NCI-H2081 (cell line): ENCODE data around the gene IGFBPL1.
"Not testable (repeated sequence)": the region's sequence is repeated elsewhere in the genome, so short reads cannot be mapped to it uniquely, and the experiment has no call there.

Experiments used
- DNase-seq, 2 experiments: peaks; one replicate each; lab custom pipeline; 2025; lab: John Stamatoyannopoulos, UW

The IGFBPL1 gene

DNA sequence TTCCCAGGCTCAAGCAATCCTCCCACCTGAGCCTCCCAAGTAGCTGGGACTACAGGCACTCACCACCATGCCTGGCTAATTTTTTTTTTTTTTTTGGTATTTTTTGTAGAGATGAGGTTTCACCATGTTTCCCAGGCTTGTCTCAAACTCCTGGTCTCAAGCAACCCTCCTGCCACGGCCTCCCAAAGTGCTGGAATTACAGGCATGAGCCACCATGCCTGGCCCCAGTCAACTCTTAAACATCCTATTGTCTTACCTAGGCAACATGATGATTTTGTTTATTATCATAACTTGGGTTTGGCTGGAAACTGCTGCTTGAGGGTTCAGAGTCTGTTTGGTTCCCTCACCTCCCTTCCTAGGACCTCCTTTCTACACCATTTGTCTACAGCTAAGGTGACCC is 25.1 kb downstream of the IGFBPL1 start:
- DNase-seq = not testable (repeated sequence)

DNA sequence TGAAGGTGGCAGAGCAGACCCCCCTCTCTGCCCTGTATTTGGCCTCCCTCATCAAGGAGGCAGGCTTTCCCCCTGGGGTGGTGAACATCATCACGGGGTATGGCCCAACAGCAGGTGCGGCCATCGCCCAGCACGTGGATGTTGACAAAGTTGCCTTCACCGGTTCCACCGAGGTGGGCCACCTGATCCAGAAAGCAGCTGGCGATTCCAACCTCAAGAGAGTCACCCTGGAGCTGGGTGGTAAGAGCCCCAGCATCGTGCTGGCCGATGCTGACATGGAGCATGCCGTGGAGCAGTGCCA is 27.9 kb downstream of the IGFBPL1 start:
- no peak for DNase-seq

DNA sequence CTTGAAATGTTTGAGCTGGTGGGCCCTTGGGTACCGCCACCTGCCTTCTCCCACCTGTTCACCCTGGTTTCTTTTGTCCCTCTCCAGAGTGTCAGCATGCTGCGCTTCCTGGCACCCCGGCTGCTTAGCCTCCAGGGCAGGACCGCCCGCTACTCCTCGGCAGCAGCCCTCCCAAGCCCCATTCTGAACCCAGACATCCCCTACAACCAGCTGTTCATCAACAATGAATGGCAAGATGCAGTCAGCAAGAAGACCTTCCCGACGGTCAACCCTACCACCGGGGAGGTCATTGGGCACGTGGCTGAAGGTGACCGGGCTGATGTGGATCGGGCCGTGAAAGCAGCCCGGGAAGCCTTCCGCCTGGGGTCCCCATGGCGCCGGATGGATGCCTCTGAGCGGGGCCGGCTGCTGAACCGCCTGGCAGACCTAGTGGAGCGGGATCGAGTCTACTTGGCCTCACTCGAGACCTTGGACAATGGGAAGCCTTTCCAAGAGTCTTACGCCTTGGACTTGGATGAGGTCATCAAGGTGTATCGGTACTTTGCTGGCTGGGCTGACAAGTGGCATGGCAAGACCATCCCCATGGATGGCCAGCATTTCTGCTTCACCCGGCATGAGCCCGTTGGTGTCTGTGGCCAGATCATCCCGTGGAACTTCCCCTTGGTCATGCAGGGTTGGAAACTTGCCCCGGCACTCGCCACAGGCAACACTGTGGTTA is 28.4 kb downstream of the IGFBPL1 start:
- DNase-seq = no peak

DNA sequence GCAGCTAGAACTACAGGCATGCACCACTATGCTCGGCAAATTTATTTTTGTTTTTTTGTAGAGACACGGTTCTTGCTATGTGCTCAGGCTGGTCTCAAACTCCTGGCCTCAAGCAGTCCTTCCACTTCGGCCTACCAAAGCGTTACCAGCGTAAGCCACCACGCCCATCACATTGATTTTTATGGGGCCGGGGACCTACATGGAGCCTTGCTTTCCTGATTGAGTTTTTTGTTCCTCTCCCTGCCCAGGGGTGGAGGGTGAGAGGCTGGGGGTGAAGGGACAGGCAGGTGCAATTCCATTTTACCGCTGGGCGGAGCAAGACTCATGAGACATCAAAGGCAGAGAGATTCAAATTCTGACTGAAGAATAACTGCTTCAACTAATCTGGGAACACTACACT is 29.8 kb downstream of the IGFBPL1 start:
- DNase-seq = no peak

DNA sequence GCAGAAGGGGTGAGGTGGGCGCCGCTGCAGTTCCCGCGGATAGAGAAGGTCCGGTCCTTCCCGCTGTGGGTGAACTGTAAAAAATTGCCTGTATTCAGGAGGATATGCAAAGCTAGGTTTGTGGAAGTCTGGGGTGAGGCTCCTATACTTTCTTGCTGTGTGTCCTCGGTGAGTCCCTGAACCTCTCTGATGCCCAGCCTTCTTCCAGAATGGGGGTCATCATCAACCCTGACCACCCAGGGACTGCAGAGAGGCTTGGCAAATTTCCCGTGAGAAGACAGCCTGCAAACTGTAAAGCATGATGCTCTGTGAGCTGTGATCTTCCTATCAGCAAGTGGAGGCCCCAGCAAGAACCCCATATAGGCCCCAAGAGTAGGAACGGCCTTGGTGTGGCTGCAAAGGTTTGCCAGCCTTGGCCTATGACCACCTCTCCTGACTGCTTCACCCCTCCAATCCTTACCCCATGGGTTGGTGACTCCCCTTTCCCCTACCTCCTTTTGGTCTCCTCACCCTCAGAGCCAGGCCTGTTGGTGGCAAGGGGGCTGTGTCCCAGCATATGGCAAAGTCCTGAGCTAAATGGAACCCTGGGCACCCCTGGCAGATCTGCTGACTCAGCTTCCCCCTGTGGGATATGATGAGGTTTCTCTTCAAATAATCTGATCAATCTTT is 31.0 kb downstream of the IGFBPL1 start:
- DNase-seq = no peak

DNA sequence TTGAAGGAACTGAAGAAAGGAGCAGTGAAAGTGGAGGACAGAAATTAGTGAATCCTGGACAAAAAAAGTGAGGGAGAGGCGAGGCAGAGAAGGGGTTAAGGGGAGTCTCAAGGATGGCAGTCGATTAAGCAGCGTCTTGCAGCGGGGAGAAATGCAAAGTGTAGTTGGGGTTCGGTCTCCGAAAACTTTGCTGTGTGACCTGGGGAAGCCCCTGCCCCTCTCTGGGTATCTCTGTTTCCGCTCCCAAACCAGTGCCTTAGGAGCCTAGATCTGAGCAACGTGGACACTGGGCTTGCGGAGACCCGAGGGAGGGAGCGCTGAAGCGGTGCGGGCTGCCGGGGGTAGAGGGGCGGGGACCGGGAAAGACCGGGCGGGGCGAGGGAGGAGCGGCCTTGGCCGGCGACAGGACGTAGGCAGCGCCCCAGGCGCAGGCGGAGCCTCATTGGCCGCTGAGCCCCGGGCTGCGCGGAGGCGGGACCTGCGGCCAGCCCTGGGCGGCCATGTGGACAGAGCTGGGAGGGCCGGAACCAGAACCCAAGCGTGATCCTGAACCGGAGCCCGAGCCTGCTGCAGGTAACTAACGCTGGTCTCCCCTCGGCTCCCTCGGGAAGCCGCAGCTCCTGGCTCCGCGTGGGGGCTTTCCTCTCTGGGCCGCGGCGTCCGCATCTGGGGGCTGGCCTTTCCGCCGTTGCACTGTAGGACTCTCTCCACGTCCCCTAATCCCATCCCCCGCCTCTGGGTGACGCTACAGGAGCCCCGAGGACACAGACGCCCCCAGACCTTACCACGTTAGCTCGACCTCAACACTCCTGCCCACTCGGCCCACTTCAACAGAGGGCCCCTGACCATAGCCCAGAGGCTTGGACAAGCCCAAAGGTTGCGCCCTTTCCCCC is 31.8 kb downstream of the IGFBPL1 start, which contains the start of gene ALDH1B1:
Gene ALDH1B1, plus strand, starts transcription at position 468 of the 893 bp plus-strand sequence. CDS start 3,047 bp downstream, outside the sequence.
- peak; percentile 84 to 87 for DNase-seq

DNA sequence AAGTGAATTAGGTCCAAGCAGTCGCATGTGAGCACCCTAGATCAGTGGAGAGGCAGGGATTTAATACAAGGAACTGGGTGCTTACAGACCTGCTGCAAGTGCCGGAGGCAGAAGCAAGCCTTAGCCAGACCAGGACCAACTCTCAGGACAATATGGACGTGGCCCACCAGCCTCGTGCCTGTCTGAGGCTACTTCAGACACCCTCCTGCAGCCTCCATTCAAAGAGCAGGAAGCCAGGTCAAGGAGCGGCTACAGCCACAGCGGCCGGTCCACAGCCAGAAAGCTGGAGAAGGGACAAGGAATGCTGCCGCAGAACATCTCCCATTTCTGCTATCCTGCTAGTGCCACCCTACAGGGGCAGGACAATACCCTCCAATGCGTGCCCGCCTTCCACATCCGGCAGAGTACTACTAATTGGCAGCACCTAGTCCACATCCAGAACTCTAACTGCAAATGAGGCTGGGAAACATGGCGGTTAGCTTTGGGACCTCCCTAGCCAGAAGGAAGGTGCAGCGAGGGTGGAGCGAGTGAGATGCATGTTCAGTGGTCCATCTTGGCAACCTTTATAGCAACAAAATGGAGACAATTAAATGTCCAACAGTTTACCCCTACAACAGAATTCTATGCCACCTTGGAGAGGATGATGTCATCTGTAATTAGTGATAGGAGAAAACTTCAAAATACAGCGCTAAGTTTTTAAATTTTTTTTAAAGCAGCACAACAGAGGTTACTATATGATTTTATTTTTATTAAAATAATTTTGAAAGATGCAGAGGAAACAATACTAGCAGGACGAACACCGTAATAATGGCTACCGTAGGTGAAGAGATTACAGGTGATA is 32.8 kb downstream of the IGFBPL1 start:
- DNase-seq = no peak

DNA sequence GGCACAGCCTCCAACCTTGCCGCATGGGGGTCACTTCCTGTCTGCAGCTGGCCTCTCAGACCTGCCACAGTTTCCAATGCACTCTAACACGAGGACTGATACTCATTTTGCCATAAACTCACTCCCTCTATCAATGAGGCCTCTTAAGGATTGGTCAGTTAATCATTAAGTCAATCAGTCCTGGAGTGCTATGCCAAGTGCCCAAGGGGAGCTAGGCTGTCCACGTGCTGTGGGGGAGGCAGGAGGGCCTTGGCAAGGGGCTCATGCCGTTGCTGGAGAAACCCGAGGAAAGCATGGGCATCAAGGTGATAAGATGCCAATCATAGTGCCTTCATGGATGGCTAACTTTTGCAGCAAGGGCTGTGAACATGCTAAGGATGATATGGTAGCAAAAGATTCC is 33.4 kb downstream of the IGFBPL1 start:
- DNase-seq = no peak

DNA sequence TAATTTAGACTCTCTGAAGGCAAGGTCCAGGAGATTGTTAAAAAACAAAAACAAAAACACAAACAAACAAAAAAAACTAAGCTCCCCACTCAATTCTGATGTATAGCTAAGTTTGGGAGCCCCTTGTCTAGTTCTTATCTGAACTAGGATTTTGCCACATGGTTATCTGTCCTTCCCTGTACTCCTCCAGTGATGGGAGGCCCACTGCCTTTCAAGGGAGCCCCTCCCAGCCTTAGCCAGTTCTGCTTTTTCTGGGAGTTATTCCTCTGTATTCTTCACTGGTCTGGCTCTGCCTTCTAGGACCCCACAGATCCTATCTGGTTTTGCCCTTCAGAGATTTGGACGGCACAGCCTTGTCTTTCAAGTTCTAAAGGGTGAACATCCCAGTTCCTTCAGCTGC is 33.8 kb downstream of the IGFBPL1 start:
- no peak for DNase-seq

DNA sequence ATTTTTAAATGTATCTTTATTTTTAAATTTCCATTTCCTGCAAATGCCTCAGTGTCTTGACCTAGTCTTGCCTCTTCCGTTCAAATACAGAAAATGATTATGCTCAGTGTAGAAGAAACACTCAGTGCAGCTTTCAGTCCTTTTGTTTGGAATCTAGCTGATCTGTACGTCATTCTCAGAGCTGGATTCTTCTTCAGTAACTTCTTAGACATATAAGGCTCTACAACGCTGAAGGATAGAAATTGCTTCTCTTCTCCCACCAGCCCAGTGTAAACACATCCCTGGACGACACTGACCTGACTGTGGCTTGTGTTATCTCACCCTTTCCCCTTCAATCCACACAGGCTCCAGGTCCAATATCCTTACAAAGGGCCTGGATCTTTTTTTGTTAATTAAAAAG is 34.9 kb downstream of the IGFBPL1 start:
- no peak for DNase-seq

DNA sequence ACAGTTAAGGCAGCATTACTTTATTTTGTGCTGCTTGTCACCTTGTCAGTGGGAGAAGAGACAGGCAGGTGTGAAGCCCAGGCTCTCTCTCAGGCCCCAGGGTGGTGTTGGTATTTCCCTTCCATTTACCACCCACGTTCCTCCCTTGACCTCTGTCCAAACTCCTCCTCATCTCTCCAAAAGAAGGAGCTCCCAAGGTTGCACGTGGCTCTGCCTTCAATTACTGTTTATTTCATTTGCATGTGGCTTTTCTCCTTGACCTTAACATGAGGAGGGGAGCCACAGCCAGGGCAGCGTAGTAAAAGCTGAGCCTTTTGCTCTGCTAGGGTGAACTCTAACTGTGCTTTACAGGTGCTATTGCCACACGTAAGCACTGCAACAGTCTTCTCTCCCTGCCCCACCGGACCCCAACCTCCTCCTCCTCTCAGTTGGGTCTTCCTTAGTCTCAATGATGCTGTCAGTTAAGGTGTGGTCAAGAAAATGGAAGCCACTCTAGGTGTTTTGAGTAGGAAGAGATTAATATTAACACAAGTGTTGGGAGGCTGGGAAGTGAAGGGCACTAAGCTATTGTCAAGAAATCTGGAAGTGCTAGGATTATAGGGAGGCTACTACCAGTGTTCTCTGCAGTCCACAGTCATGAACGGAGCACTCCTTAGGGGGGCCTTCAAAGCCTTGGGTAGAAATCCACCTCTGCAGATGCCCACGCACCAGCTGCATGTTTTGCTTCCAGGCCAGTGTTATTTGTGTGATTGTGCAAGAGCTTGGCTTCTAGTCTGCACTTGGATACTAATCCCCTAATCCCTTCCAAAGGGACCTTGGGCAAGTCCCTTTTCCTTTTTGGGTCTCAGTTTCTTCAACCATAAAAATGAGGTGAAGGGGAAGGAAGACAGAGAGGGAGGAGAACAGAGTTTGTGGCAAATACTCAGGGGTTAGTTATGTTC is 35.7 kb downstream of the IGFBPL1 start:
- no peak for DNase-seq

DNA sequence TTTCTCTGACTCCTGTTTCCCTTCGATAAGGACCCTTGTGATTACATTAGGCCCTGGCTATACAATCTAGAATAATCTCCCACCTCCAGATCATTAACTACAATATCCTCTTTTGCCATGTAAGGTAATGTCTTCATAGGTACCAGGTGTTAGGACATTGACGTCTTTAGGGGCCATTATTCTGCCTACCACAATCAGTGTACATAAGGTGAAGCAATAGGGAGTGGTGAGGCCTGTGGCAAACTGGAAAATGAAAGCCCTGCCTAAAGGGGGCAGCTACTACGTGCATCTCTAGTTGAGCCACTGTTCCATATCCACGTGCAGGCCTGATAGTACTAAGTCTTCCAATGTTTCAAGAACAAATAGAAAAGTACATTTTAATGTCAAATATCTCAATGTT is 36.5 kb downstream of the IGFBPL1 start:
- DNase-seq = no peak

DNA sequence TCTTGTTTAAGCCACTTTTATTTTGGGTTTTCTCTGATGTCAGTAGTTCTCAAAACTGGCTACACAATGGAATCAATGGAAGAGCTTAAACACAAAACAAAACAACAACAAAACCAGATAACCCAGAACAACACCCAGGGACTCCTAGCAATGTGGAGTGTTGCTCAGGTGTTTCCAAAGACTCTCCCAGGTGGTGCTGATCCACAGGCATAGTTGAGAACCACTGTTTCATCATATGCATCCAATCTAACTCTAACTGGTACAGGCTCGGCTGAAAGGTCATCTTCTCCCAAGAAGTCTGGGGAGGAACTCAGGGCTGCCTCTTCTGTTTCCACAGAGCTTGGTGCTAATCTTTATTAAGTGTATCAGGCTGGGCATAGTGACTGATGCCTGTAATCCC is 37.2 kb downstream of the IGFBPL1 start:
- no peak for DNase-seq

DNA sequence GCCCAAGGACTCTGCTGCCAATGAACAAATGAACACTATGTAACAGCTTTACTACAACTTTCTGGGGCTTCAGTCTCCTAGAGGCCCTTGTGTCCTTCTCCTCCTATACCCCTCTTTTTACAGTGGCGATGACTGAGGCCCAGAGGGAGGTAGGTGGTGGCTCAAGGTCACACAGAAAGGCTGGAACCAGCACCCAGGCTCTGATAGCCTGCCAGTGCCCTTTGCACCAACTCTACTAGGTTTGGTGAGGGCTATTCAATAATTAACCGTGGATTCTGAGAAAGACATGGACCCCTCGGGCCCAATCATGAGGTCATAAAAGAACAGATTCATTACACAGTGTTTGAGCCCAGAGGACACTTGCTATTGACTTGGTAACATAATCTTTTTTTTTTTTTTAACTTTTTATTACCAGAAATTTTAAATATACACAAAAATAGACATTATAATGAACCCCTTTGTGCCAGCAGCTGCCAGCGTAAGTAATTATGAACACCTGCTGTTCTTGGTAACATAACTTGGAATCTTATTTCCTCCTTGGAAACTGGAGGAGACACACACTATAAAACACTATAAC is 37.8 kb downstream of the IGFBPL1 start:
- no peak for DNase-seq

DNA sequence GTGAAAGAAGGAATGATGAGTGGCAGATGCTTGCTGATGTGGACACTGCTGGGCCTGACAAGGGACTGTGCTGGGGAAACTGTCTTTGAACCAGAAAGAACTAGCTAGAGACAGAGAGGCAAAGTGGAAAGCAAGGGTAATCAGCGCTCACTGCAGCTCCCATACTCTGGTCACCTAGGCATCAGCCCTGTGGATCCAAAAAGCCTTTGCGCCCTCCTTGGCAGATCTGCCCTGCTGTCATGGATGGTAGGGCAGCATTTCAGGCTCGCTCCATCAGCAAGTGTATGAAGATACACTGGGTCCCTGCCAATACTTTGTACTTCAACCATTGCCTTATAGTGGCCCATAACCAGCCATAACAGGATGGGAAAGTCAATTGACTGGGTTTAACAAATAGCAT is 38.4 kb downstream of the IGFBPL1 start:
- no peak for DNase-seq

DNA sequence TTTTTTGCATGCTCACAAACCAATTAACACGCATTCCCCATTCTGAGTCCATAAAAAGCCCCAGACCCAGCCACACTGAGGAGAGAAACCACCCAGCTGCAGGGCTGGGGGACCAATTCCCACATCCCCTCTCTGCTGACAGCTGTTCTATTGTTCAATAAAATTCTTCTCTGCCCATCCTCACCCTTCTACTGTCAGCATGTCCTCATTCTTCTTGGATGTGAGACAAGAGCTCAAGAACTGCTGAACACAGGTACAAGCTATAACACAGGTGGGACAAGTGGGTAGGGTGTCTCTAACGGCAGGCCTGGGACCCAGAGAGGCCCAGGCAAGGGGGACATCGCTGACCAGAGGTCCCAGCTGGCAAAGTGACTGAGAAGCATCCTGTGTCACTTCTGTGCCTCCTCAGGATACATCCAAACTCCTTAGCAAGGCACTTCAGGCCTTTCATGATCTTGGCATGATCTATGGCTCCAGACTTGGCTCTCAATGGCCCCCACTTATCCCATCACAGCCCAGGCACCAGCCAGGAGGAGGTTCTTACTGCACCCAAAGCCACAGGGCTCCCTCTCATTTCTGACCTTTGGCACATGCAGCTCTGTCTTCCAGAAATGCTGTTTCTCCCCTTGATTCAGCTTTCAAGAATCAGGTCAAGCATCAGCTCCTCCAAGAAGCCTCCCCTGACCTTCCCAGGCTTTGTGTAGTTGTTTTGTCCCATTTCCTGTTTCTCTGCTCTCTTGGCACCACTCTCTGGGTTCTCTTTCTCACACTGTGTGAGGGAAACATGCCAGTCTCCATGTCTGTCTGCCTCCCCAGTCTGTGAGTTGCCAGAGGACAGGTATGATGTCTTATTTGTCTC is 39.0 kb downstream of the IGFBPL1 start:
- DNase-seq = no peak

DNA sequence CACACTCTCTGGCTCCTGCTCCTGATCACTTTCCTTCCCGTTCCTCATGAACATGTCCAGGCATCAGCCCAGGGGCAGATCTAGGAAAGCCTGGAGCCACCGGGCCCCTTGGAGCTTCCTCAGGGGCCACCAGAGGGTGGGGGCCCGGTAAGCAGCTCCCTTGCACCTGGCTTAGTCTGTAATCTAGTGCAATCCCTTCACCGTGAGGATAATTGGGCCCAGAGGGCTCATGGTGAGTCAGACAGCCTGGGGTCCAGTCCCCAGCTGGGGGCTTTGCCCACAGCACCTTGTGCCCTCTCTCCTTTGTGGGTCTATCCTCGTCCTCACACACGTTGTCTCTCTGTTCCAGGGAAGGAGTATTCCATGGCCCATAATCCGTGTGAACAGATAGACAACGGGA is 42.1 kb downstream of the IGFBPL1 start:
- no peak for DNase-seq

DNA sequence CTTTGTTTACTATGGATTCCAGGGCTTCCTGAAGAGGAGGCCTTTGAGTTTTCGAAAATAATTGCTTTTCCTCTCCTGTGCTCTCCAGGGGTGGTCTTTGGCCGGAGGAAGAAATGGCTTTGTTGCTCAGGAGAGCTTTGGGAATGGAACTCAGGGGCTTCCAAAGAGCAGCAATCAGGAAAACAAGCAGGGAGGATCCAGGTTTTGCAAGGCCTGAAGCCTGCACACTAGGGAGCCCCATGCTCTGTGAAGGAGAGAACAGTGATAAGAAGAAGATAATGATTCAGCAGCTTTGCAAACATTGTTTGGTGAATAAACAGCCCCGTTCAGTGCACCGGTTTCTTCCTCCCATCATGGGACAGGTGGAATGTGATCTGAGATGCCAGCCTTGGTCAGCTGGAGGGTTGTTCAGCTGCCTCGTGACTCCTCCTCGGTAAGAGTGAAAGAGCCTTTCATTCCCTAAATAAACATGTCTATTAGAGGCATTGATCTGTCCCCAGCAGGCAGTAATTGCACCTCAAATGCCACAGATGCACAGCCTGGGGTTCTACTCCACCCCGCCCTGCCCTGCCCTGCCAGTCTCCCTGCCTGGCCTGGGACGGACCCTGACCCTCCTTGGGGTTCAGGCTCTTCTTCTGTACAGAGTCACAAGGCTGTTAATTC is 43.3 kb downstream of the IGFBPL1 start:
- DNase-seq = peak; percentile 65 to 68
